ENCODE data around the gene MPZL2.
A peak's percentile ranks its signal among the peaks of the same experiment; 100 is the strongest.

Gene MPZL2

GRCh38 chr11:118290923-118291322, 26.8 kb upstream of the MPZL2 start:
- peaks cover 0 to 5% of the 10 kb centered on the region in 2 donors for H3K27me3 ChIP-seq
- no peak overlapping the region for H3K27ac ChIP-seq
- no peak for TF ChIP-seq CTCF (IDR thresholded peaks at IDR 0.05)
- H3K36me3 ChIP-seq = no peaks in the 10 kb centered on the region
- H3K4me1 ChIP-seq = no peaks in the 10 kb centered on the region
- intact Hi-C loops (cut with DNase I; ENCODE audit: low total_unique reads) = no loop called here
- peak in 1 of 2 donors; percentile 20 for DNase-seq
- H3K4me3 ChIP-seq = no peak overlapping the region
- H3K9me3 ChIP-seq = no peaks in the 10 kb centered on the region

GRCh38 chr11:118289401-118289800, 25.3 kb upstream of the MPZL2 start:
- Histone ChIP-seq H3K36me3 (no peaks in the 10 kb centered on the region), H3K9me3 (no peaks in the 10 kb centered on the region), H3K4me1 (no peaks in the 10 kb centered on the region), H3K27me3 (peaks cover 0 to 5% of the 10 kb centered on the region in 2 donors), H3K4me3 (no peak overlapping the region), H3K27ac (no peak overlapping the region)
- no peak for DNase-seq
- no peak for TF ChIP-seq CTCF (IDR thresholded peaks at IDR 0.05)
- intact Hi-C loops (cut with DNase I; ENCODE audit: low total_unique reads) = no loop called here

DNA sequence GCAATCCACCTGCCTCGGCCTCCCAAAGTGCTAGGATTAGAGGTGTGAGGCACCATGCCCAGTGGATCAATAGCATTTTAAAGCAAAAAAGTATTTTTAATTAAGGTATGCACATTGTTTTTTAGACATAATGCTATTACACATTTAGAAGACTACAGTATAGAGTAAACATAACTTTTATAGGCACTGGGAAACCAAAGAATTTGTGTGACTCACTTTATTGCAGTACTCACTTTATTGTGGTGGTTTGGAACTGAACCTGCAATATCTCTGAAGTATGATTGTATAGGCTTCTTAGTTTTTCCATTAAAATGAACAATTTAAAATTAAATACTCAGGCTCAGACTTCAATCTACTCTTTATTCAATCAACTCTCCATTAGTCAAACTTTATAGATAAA, 22.9 kb upstream of the MPZL2 start:
- no peak overlapping the region for H3K4me3 ChIP-seq
- TF ChIP-seq CTCF (IDR thresholded peaks at IDR 0.05) = no peak
- H3K27me3 ChIP-seq = peaks cover 0 to 7% of the 10 kb centered on the region in 2 donors
- no peak for DNase-seq
- no peaks in the 10 kb centered on the region for H3K36me3 ChIP-seq
- no peaks in the 10 kb centered on the region for H3K9me3 ChIP-seq
- H3K27ac ChIP-seq = no peak overlapping the region
- H3K4me1 ChIP-seq = no peaks in the 10 kb centered on the region
- intact Hi-C loops (cut with DNase I; ENCODE audit: low total_unique reads) = no loop called here

- Histone ChIP-seq H3K27me3 (peaks cover 0 to 3% of the 10 kb centered on the region in 2 donors), H3K27ac (no peak overlapping the region), H3K4me1 (no peaks in the 10 kb centered on the region), H3K9me3 (no peaks in the 10 kb centered on the region), H3K36me3 (no peaks in the 10 kb centered on the region), H3K4me3 (no peak overlapping the region)
- no peak for TF ChIP-seq CTCF (IDR thresholded peaks at IDR 0.05)
- no peak for DNase-seq
- intact Hi-C loops (cut with DNase I; ENCODE audit: low total_unique reads) = no loop called here
Observed at GRCh38 chr11:118286545-118286944, 22.4 kb upstream of the MPZL2 start.

DNA sequence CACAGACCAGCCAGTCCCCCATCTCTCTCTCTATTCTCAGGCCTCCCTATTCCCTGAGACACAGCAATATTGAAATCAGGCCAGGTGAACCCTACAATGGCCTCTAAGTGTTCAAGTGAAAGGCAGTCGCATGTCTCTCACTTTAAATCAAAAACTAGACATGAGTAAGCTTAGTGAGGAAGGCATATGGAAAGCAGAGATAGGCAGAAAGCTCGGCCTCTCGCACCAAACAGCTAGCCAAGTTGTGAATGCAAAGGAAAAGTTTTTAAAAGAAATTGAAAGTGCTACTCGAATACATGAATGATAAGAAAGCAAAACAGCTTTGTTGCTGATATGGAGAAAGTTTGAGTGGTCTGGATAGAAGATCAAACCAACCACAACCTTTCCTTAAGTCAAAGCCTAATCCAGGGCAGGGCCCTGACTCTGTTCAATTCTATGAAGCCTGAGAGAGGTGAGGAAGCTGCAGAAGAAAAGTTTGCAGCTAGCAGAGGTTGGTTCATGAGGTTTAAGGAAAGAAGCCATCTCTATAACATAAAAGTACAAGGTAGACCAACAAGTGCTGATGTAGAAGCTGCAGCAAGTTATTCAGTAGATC, 19.8 kb upstream of the MPZL2 start:
- intact Hi-C loops (cut with DNase I; ENCODE audit: low total_unique reads) = no loop called here
- DNase-seq = no peak
- TF ChIP-seq CTCF (IDR thresholded peaks at IDR 0.05) = no peak
- peaks cover 0 to 3% of the 10 kb centered on the region in 2 donors for H3K27me3 ChIP-seq
- no peaks in the 10 kb centered on the region for H3K9me3 ChIP-seq
- H3K36me3 ChIP-seq = no peaks in the 10 kb centered on the region
- H3K4me3 ChIP-seq = no peak overlapping the region
- H3K27ac ChIP-seq = no peak overlapping the region
- no peaks in the 10 kb centered on the region for H3K4me1 ChIP-seq
